ENCODE measurements around the gene ECSCR. TPM values are rescaled to one million over a fixed set of nuclear protein-coding genes. Genes with fewer than 3 reads are reported as not detected.
"Not testable (repeated sequence)": the region's sequence is repeated elsewhere in the genome, so short reads cannot be mapped to it uniquely, and the experiment has no call there.

ECSCR gene
- total RNA-seq, 3 donors from 2014 or later, result 2.6 to 4.0 (median 2.9) TPM

- ATAC-seq (peak; percentile 17 to 20), DNase-seq (no peak)
- H3K36me3 Mint-ChIP-seq (ENCODE audit: insufficient read depth), result peaks cover 11% of the 10 kb centered on the region
- H3K27me3 Mint-ChIP-seq (ENCODE audit: low read depth), result no peaks in the 10 kb centered on the region
- H3K9me3 Mint-ChIP-seq, result no peaks in the 10 kb centered on the region
- peak overlapping the region; percentile 88 for H3K4me3 Mint-ChIP-seq
- peaks cover 38% of the 10 kb centered on the region for H3K4me1 Mint-ChIP-seq (ENCODE audit: low read depth)
Observed at GRCh38 chr5:139481580-139482049, 19.1 kb upstream of the ECSCR start.

- H3K4me1 Mint-ChIP-seq (ENCODE audit: low read depth), result peaks cover 39% of the 10 kb centered on the region
- no peaks in the 10 kb centered on the region for H3K27me3 Mint-ChIP-seq (ENCODE audit: low read depth)
- ATAC-seq, result peak; percentile 46 to 57
- H3K36me3 Mint-ChIP-seq (ENCODE audit: insufficient read depth), result peaks cover 11% of the 10 kb centered on the region
- peak overlapping the region; percentile 88 for H3K4me3 Mint-ChIP-seq
- DNase-seq, result peak; percentile 40
- no peaks in the 10 kb centered on the region for H3K9me3 Mint-ChIP-seq
Observed at GRCh38 chr5:139481122-139481533, 18.6 kb upstream of the ECSCR start.

- ATAC-seq; DNase-seq; H3K27me3 Mint-ChIP-seq (ENCODE audit: low read depth); H3K9me3 Mint-ChIP-seq: not testable (repeated sequence)
- Mint-ChIP-seq H3K36me3 (ENCODE audit: insufficient read depth) (peaks cover 17% of the 10 kb centered on the region), H3K4me3 (peak overlapping the region; percentile 64), H3K4me1 (ENCODE audit: low read depth) (peaks cover 52% of the 10 kb centered on the region)
Observed at GRCh38 chr5:139479729-139480128, 17.2 kb upstream of the ECSCR start.

GRCh38 chr5:139478657-139479423 is 16.3 kb upstream of the ECSCR start:
- DNase-seq; ATAC-seq; H3K9me3 Mint-ChIP-seq; H3K27me3 Mint-ChIP-seq (ENCODE audit: low read depth): not testable (repeated sequence)
- peaks cover 19% of the 10 kb centered on the region for H3K36me3 Mint-ChIP-seq (ENCODE audit: insufficient read depth)
- peaks cover 60% of the 10 kb centered on the region for H3K4me1 Mint-ChIP-seq (ENCODE audit: low read depth)
- H3K4me3 Mint-ChIP-seq, result peak overlapping the region; percentile 64

- ATAC-seq (no peak), DNase-seq (no peak)
- Mint-ChIP-seq H3K27me3 (ENCODE audit: low read depth) (no peaks in the 10 kb centered on the region), H3K36me3 (ENCODE audit: insufficient read depth) (peaks cover 18% of the 10 kb centered on the region), H3K4me1 (ENCODE audit: low read depth) (peaks cover 77% of the 10 kb centered on the region), H3K9me3 (no peaks in the 10 kb centered on the region), H3K4me3 (no peak overlapping the region)
Observed at GRCh38 chr5:139475865-139476617, 13.5 kb upstream of the ECSCR start.

- peak overlapping the region; percentile 16 for H3K4me3 Mint-ChIP-seq
- no peaks in the 10 kb centered on the region for H3K27me3 Mint-ChIP-seq (ENCODE audit: low read depth)
Observed at GRCh38 chr5:139474890-139475791, 12.6 kb upstream of the ECSCR start.

GRCh38 chr5:139473565-139473964 is 11.0 kb upstream of the ECSCR start:
- H3K27me3 Mint-ChIP-seq (ENCODE audit: low read depth), result no peaks in the 10 kb centered on the region
- ATAC-seq (no peak), DNase-seq (no peak)
- H3K4me1 Mint-ChIP-seq (ENCODE audit: low read depth), result peaks cover 80% of the 10 kb centered on the region
- H3K4me3 Mint-ChIP-seq, result no peak overlapping the region
- peaks cover 10% of the 10 kb centered on the region for H3K36me3 Mint-ChIP-seq (ENCODE audit: insufficient read depth)
- H3K9me3 Mint-ChIP-seq, result no peaks in the 10 kb centered on the region

More at GRCh38 chr5:139474890-139475791, 12.6 kb upstream of the ECSCR start:
- ATAC-seq, result peak in 1 of 2 donors; percentile 15
- Mint-ChIP-seq H3K36me3 (ENCODE audit: insufficient read depth) (peaks cover 11% of the 10 kb centered on the region), H3K9me3 (no peaks in the 10 kb centered on the region), H3K4me1 (ENCODE audit: low read depth) (peaks cover 77% of the 10 kb centered on the region)
- DNase-seq, result no peak

- Mint-ChIP-seq H3K4me1 (ENCODE audit: low read depth) (peaks cover 80% of the 10 kb centered on the region), H3K9me3 (no peaks in the 10 kb centered on the region), H3K4me3 (no peak overlapping the region), H3K36me3 (ENCODE audit: insufficient read depth) (peaks cover 7% of the 10 kb centered on the region), H3K27me3 (ENCODE audit: low read depth) (no peaks in the 10 kb centered on the region)
- no peak for DNase-seq
- ATAC-seq, result no peak
Observed at GRCh38 chr5:139473105-139473504, 10.6 kb upstream of the ECSCR start.

GRCh38 chr5:139472386-139473030 is 10.0 kb upstream of the ECSCR start:
- Mint-ChIP-seq H3K27me3 (ENCODE audit: low read depth) (no peaks in the 10 kb centered on the region), H3K4me1 (ENCODE audit: low read depth) (peaks cover 80% of the 10 kb centered on the region), H3K4me3 (peak overlapping the region; percentile 65), H3K36me3 (ENCODE audit: insufficient read depth) (peaks cover 7% of the 10 kb centered on the region), H3K9me3 (no peaks in the 10 kb centered on the region)
- no peak for DNase-seq
- no peak for ATAC-seq

GRCh38 chr5:139470821-139471300 is 8.3 kb upstream of the ECSCR start, which contains the start of gene SMIM33:
TSS of gene SMIM33 (plus strand) at chr5:139471004. CDS start at chr5:139471122, 118 bp downstream.
- DNase-seq (no peak), ATAC-seq (peak; percentile 64 to 66)
- Mint-ChIP-seq H3K36me3 (ENCODE audit: insufficient read depth) (peaks cover 7% of the 10 kb centered on the region), H3K4me1 (ENCODE audit: low read depth) (peaks cover 71% of the 10 kb centered on the region), H3K27me3 (ENCODE audit: low read depth) (no peaks in the 10 kb centered on the region), H3K9me3 (no peaks in the 10 kb centered on the region), H3K4me3 (peak within 1 kb of the TSS; percentile 78)

- peak overlapping the region; percentile 6 for H3K4me3 Mint-ChIP-seq
- H3K36me3 Mint-ChIP-seq (ENCODE audit: insufficient read depth), result no peaks in the 10 kb centered on the region
- H3K4me1 Mint-ChIP-seq (ENCODE audit: low read depth), result peaks cover 49% of the 10 kb centered on the region
- ATAC-seq, result no peak
- H3K9me3 Mint-ChIP-seq, result no peaks in the 10 kb centered on the region
- no peak for DNase-seq
- no peaks in the 10 kb centered on the region for H3K27me3 Mint-ChIP-seq (ENCODE audit: low read depth)
Observed at GRCh38 chr5:139468421-139468931, 5.9 kb upstream of the ECSCR start.

- no peak for ATAC-seq
- H3K9me3 Mint-ChIP-seq, result no peaks in the 10 kb centered on the region
- peaks cover 40% of the 10 kb centered on the region for H3K4me1 Mint-ChIP-seq (ENCODE audit: low read depth)
- H3K36me3 Mint-ChIP-seq (ENCODE audit: insufficient read depth), result no peaks in the 10 kb centered on the region
- H3K4me3 Mint-ChIP-seq, result no peak overlapping the region
- no peaks in the 10 kb centered on the region for H3K27me3 Mint-ChIP-seq (ENCODE audit: low read depth)
- DNase-seq, result no peak
Observed at GRCh38 chr5:139461698-139462097, 845 bp downstream of the ECSCR start.

GRCh38 chr5:139461176-139461575 is 1.4 kb downstream of the ECSCR start:
- H3K4me3 Mint-ChIP-seq, result no peak overlapping the region
- no peak for ATAC-seq
- peaks cover 46% of the 10 kb centered on the region for H3K4me1 Mint-ChIP-seq (ENCODE audit: low read depth)
- no peaks in the 10 kb centered on the region for H3K27me3 Mint-ChIP-seq (ENCODE audit: low read depth)
- DNase-seq, result no peak
- no peaks in the 10 kb centered on the region for H3K9me3 Mint-ChIP-seq
- H3K36me3 Mint-ChIP-seq (ENCODE audit: insufficient read depth), result no peaks in the 10 kb centered on the region

All from activated T-cell treated with anti-CD3 and anti-CD28 coated beads, Interleukin-2, amount 50 U/mL, for 4 hours (primary cell).